SK-N-SH (cell line): ENCODE results near the gene GASK1A. TPM values are rescaled to one million over a fixed set of nuclear protein-coding genes. Genes with fewer than 3 reads are reported as not detected.

Source experiments
- CTCF ChIA-PET: fragments of 300-600, 350-600 bp; formaldehyde crosslinking; extraction: SDS; loops from one replicate; lab custom pipeline; 2021; lab: Yijun Ruan, JAX
- POLR2A ChIA-PET: fragments of 350-600 bp; sonication (Branson Sonifier 250); formaldehyde crosslinking; extraction: SDS; loops from one replicate; lab custom pipeline; 2020; ENCODE audit warnings: antibody characterized with exemption, inconsistent platforms; lab: Yijun Ruan, JAX
- DNase-seq: peaks from one replicate; pipeline ENCODE4 v3.0.0; 2012
- H2AFZ ChIP-seq: fragments of 200-600 bp; sonication (generic); 2 replicates; pipeline ENCODE4 v1.8.1; 2016; ENCODE audit warnings: antibody characterized with exemption, mild to moderate bottlenecking, low read depth
- H3F3A ChIP-seq: fragments of 200-600 bp; sonication (generic); replicated peaks from 2 replicates; pipeline ENCODE3; 2016; ENCODE audit warnings: antibody characterized with exemption, mild to moderate bottlenecking; ENCODE audit not compliant: insufficient read depth
- H3K27ac ChIP-seq, 2 experiments: fragments of 200-500 bp in 1 of 2; fragments of 200-600 bp in 1 of 2; sonication (Bioruptor generic) in 1 of 2; sonication (generic), shearing (Covaris generic) in 1 of 2; 2 replicates each; pipeline versions ENCODE4 v1.5.1 to v1.6.1; 2014 to 2016; ENCODE audit warnings: low read depth in 2 of 2, inconsistent platforms in 1 of 2, low read length in 1 of 2, mild to moderate bottlenecking in 1 of 2, mixed read lengths in 1 of 2
- H3K27me3 ChIP-seq: fragments of 200-600 bp; sonication (generic), shearing (Covaris generic); 2 replicates; pipeline ENCODE4 v1.6.1; 2016; ENCODE audit warnings: mixed run types; ENCODE audit not compliant: insufficient read depth
- H3K36me3 ChIP-seq, 2 experiments: fragments of 200-500 bp in 1 of 2; fragments of 200-600 bp in 1 of 2; sonication (Bioruptor generic) in 1 of 2; sonication (generic) in 1 of 2; replicated peaks in 1 of 2; 2 replicates each; pipeline versions ENCODE3 to v1.5.1; 2014 to 2016; ENCODE audit warnings: low read length in 1 of 2, mild to moderate bottlenecking in 1 of 2; ENCODE audit not compliant: insufficient read depth in 2 of 2, control insufficient read depth in 1 of 2
- H3K4me1 ChIP-seq, 2 experiments: fragments of 200-500 bp in 1 of 2; fragments of 200-600 bp in 1 of 2; sonication (Bioruptor generic) in 1 of 2; sonication (generic), shearing (Covaris generic) in 1 of 2; 2 replicates each; pipeline versions ENCODE4 v1.5.1 to v1.6.1; 2014 to 2016; ENCODE audit warnings: low read depth in 1 of 2, low read length in 1 of 2, mixed run types in 1 of 2; ENCODE audit not compliant: insufficient read depth in 2 of 2, control insufficient read depth in 1 of 2
- H3K4me2 ChIP-seq: fragments of 200-600 bp; sonication (generic), shearing (Covaris generic); 2 replicates; pipeline ENCODE4 v1.6.1; 2017; ENCODE audit warnings: mixed run types
- H3K4me3 ChIP-seq, 2 experiments: fragments of 200-500 bp in 1 of 2; fragments of 200-600 bp in 1 of 2; sonication (Bioruptor generic) in 1 of 2; sonication (generic), shearing (Covaris generic) in 1 of 2; 2 replicates each; pipeline versions ENCODE4 v1.5.1 to v1.8.1; 2014 to 2016; ENCODE audit warnings: low read depth in 2 of 2, inconsistent platforms in 1 of 2, low read length in 1 of 2, mild to moderate bottlenecking in 1 of 2, mixed read lengths in 1 of 2, moderate library complexity in 1 of 2
- H3K79me2 ChIP-seq: fragments of 200-600 bp; sonication (generic); 2 replicates; pipeline ENCODE4 v1.8.1; 2017; ENCODE audit warnings: mild to moderate bottlenecking; ENCODE audit not compliant: insufficient read depth
- H3K9ac ChIP-seq: fragments of 200-600 bp; sonication (generic); 2 replicates; pipeline ENCODE4 v1.6.1; 2017; ENCODE audit warnings: mixed run types
- H3K9me2 ChIP-seq: fragments of 200-600 bp; sonication (generic); 2 replicates; pipeline ENCODE4 v1.6.1; 2017; ENCODE audit warnings: mixed run types
- H3K9me3 ChIP-seq: fragments of 200-600 bp; sonication (generic); 2 replicates; pipeline ENCODE4 v1.6.1; 2017; ENCODE audit warnings: mixed run types, mild to moderate bottlenecking, moderate library complexity
- H4K20me1 ChIP-seq: fragments of 200-600 bp; sonication (generic); 2 replicates; pipeline ENCODE4 v1.6.1; 2017; ENCODE audit warnings: mild to moderate bottlenecking, mixed run types; ENCODE audit not compliant: insufficient read depth
- FOXM1 ChIP-seq: IDR thresholded peaks from 2 replicates; pipeline ENCODE4 v1.4.0; 2012; ENCODE audit warnings: low read depth, mild to moderate bottlenecking
- GABPA ChIP-seq: IDR thresholded peaks from 2 replicates; pipeline ENCODE4 v1.4.0; 2012; ENCODE audit warnings: low read depth, mild to moderate bottlenecking
- MXI1 ChIP-seq: IDR thresholded peaks from 2 replicates; pipeline ENCODE4 v1.6.1; 2012; ENCODE audit warnings: mild to moderate bottlenecking, low read depth, low read length, improper control_type of control experiment
- RAD21 ChIP-seq: IDR thresholded peaks from 2 replicates; pipeline ENCODE4 v1.6.1; 2012; ENCODE audit warnings: mild to moderate bottlenecking, low read length
- TCF12 ChIP-seq: IDR thresholded peaks from 2 replicates; pipeline ENCODE4 v1.4.0; 2012
- WGBS: methylation state at CpG from one replicate; pipeline ENCODE4 v1.1.6; 2017; ENCODE audit warnings: low lambda C conversion rate; 5-methylcytosine and 5-hydroxymethylcytosine counted together
- polyA plus RNA-seq, 3 experiments: library from polyadenylated mRNA; depleted of rRNA; stranded (reverse); fragments of >200 nt; gene quantifications; 2 replicates each; pipeline ENCODE4 v1.2.3, GENCODE V29; 2012
- TF ChIP-seq, protein P1 (sequence below): IDR thresholded peaks from 2 replicates; pipeline ENCODE4 v1.4.0; 2012; ENCODE audit warnings: low read depth, borderline replicate concordance
- TF ChIP-seq, protein P2 (sequence below): IDR thresholded peaks from 2 replicates; pipeline ENCODE4 v1.4.0; 2012; ENCODE audit warnings: low read depth, borderline replicate concordance
- TF ChIP-seq, protein P3 (sequence below): fragments of 200-600 bp; sonication (generic); IDR thresholded peaks from 2 replicates; pipeline ENCODE4 v1.6.1; 2017; ENCODE audit warnings: antibody characterized with exemption, mild to moderate bottlenecking, moderate library complexity

The GASK1A gene
- polyA plus RNA-seq, 1 of the 3 experiments (the other 2 are of a cell fraction) = not detected

- POLR2A ChIA-PET = no interaction called here
- Histone ChIP-seq H3K9me3 (no peaks in the 10 kb centered on the region), H3K36me3 (no peaks in the 10 kb centered on the region), H3K27ac (no peak overlapping the region)
- TF ChIP-seq MXI1 (no peak), TCF12 (no peak), GABPA (no peak)
- TF ChIP-seq, protein P1, sequence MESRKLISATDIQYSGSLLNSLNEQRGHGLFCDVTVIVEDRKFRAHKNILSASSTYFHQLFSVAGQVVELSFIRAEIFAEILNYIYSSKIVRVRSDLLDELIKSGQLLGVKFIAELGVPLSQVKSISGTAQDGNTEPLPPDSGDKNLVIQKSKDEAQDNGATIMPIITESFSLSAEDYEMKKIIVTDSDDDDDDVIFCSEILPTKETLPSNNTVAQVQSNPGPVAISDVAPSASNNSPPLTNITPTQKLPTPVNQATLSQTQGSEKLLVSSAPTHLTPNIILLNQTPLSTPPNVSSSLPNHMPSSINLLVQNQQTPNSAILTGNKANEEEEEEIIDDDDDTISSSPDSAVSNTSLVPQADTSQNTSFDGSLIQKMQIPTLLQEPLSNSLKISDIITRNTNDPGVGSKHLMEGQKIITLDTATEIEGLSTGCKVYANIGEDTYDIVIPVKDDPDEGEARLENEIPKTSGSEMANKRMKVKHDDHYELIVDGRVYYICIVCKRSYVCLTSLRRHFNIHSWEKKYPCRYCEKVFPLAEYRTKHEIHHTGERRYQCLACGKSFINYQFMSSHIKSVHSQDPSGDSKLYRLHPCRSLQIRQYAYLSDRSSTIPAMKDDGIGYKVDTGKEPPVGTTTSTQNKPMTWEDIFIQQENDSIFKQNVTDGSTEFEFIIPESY = no peak
- TF ChIP-seq, all 33 proteins: peak for 0
- WGBS = 45% methylated on average over 5 of the region's 5 CpGs
- peaks cover 17% of the 10 kb centered on the region; the same call in 1 of the 2 replicates for H3K27me3 ChIP-seq
- no peak overlapping the region for H3K4me2 ChIP-seq
- H3K9me2 ChIP-seq = no peaks in the 10 kb centered on the region
- no peaks in the 10 kb centered on the region for H3K79me2 ChIP-seq
- H3K4me3 ChIP-seq = no peak overlapping the region
- H3K9ac ChIP-seq = no peak overlapping the region
- H2AFZ ChIP-seq = no peak overlapping the region
- peaks cover 0 to 4% of the 10 kb centered on the region in 2 experiments; a peak in 1 of 4 replicates for H3K4me1 ChIP-seq
- no peak for DNase-seq
- CTCF ChIA-PET = interaction anchor here (1.2 kb wide), 1 partner anchor 14 kb away, joined by 3 read pairs; no protein-coding TSS in a partner anchor
- no peaks in the 10 kb centered on the region for H3F3A ChIP-seq
- H4K20me1 ChIP-seq = no peaks in the 10 kb centered on the region
Measured at GRCh38 chr3:42975955-42976354, 3.2 kb upstream of the GASK1A start.

- Histone ChIP-seq H3K4me3 (no peak overlapping the region), H3K27ac (no peak overlapping the region), H3K79me2 (no peaks in the 10 kb centered on the region), H3F3A (no peaks in the 10 kb centered on the region), H3K9me3 (no peaks in the 10 kb centered on the region), H4K20me1 (no peaks in the 10 kb centered on the region), H2AFZ (no peak overlapping the region), H3K36me3 (no peaks in the 10 kb centered on the region), H3K4me1 (peaks cover 0 to 4% of the 10 kb centered on the region in 2 experiments; a peak in 1 of 4 replicates), H3K9ac (no peak overlapping the region), H3K27me3 (peaks cover 17% of the 10 kb centered on the region; the same call in 1 of the 2 replicates), H3K9me2 (no peaks in the 10 kb centered on the region), H3K4me2 (no peak overlapping the region)
- ChIA-PET POLR2A (no interaction called here), CTCF (interaction anchor here (1.3 to 6.0 kb wide), 2 partner anchors 17 to 531 kb away, joined by 3 to 46 read pairs; no protein-coding TSS in a partner anchor)
- TF ChIP-seq, protein P2, sequence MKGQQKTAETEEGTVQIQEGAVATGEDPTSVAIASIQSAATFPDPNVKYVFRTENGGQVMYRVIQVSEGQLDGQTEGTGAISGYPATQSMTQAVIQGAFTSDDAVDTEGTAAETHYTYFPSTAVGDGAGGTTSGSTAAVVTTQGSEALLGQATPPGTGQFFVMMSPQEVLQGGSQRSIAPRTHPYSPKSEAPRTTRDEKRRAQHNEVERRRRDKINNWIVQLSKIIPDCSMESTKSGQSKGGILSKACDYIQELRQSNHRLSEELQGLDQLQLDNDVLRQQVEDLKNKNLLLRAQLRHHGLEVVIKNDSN = no peak
- DNase-seq = no peak
- WGBS = 65% methylated on average over 9 of the region's 12 CpGs
Measured at GRCh38 chr3:42980209-42980608, 1.1 kb downstream of the GASK1A start.

- TF ChIP-seq FOXM1 (no peak), TCF12 (no peak), RAD21 (no peak)
- TF ChIP-seq, protein P3, sequence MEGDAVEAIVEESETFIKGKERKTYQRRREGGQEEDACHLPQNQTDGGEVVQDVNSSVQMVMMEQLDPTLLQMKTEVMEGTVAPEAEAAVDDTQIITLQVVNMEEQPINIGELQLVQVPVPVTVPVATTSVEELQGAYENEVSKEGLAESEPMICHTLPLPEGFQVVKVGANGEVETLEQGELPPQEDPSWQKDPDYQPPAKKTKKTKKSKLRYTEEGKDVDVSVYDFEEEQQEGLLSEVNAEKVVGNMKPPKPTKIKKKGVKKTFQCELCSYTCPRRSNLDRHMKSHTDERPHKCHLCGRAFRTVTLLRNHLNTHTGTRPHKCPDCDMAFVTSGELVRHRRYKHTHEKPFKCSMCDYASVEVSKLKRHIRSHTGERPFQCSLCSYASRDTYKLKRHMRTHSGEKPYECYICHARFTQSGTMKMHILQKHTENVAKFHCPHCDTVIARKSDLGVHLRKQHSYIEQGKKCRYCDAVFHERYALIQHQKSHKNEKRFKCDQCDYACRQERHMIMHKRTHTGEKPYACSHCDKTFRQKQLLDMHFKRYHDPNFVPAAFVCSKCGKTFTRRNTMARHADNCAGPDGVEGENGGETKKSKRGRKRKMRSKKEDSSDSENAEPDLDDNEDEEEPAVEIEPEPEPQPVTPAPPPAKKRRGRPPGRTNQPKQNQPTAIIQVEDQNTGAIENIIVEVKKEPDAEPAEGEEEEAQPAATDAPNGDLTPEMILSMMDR = no peak
- Histone ChIP-seq H3K9me3 (no peaks in the 10 kb centered on the region), H3K9ac (no peak overlapping the region), H3K4me3 (no peak overlapping the region), H3K9me2 (no peaks in the 10 kb centered on the region), H3K36me3 (no peaks in the 10 kb centered on the region), H3F3A (no peaks in the 10 kb centered on the region), H3K79me2 (no peaks in the 10 kb centered on the region), H2AFZ (no peak overlapping the region), H3K27me3 (peaks cover 17% of the 10 kb centered on the region; the same call in 1 of the 2 replicates), H4K20me1 (no peaks in the 10 kb centered on the region), H3K4me1 (peaks cover 0 to 4% of the 10 kb centered on the region in 2 experiments; a peak in 1 of 4 replicates), H3K27ac (no peak overlapping the region), H3K4me2 (no peak overlapping the region)
- CTCF ChIA-PET = interaction anchor here (1.3 to 6.0 kb wide), 2 partner anchors 18 to 530 kb away, joined by 3 to 46 read pairs; no protein-coding TSS in a partner anchor
- POLR2A ChIA-PET = no interaction called here
- no peak for DNase-seq
- 50% methylated on average over 6 of the region's 6 CpGs for WGBS
Measured at GRCh38 chr3:42980909-42981308, 1.8 kb downstream of the GASK1A start.
